ENCODE results near the gene WDR5.

WDR5 gene

GRCh38 chr9:134132208-134132870, 3.5 kb upstream of the WDR5 start:
- DNase-seq (ENCODE audit: low read depth), result no peak

DNA sequence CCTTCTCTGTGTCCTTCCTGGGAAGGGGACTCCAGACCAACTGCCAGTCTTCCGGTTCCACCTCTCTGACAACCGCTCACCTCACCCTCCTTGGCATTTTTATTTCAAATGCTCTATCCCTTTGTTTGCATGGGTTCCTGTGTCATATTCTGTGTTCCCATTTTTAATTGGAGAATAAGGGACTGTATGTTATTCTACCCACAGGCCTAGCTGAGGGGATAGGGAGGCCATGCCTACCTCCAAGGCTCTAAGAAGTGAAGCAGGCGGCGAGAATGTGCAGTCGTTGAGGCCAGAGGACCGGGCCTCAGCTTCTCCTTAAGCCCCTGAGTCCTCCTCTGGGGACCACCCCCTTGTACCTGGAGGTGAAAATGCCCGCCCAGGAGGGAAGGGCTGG, 936 bp upstream of the WDR5 start:
- DNase-seq (ENCODE audit: low read depth), result no peak

- no peak for DNase-seq (ENCODE audit: low read depth)
These were observed 475 bp downstream of the WDR5 start for GRCh38 chr9:134136118-134136995.

DNA sequence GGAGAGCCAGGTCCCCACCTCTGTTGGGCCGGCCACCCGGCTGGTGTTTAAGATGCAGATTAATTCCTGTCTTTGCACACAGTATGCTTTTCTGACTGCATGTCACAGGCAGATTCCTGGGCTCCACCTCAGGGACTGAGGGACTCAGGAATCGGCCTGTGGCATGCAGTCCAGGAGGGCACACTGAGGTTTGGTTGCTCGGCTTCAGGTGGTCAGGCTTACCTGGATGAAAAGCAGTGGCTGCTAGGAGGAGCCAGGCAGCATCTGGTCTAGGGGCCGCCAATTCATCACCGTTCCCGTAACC, 1.1 kb downstream of the WDR5 start:
- no peak for DNase-seq (ENCODE audit: low read depth)

DNA sequence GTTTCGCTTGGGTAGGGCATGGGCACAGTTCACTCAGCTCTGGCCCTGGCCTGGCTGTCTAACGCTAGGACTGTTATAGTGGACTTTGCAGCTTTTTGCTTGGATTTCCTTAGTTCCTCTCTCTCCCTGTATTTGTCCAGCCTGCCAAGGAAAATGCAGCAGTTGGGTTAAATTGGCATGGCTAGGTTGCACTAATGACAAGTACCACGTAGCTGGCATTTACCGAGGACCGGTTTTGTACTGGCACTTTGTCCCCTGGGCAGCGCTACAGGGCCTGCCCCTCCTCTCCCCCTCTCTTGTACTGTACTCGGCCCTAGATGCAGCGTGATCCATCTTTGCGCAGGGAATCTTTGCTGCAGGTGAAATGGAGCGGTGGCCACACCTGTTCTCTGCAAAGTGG, 2.4 kb downstream of the WDR5 start:
- DNase-seq (ENCODE audit: low read depth), result no peak

- DNase-seq (ENCODE audit: low read depth), result peak; percentile 34
These were observed 3.2 kb downstream of the WDR5 start for GRCh38 chr9:134139081-134139480.

DNA sequence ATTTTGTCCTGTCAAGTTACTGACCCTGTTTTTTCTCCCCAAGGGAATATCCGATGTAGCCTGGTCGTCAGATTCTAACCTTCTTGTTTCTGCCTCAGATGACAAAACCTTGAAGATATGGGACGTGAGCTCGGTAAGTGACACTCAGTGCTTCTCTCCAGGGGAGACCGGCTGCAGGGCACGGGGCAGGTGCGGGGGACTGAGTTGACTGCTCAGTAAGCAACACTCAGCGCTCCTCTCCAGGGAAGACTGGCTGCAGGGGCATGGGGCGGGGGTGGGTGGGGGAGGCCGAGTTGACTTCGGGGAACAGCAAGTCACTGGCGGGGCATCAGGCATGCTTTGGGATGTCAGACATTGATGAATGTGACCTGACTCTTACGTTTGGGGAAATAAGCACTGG, 6.0 kb downstream of the WDR5 start:
- no peak for DNase-seq (ENCODE audit: low read depth)

DNA sequence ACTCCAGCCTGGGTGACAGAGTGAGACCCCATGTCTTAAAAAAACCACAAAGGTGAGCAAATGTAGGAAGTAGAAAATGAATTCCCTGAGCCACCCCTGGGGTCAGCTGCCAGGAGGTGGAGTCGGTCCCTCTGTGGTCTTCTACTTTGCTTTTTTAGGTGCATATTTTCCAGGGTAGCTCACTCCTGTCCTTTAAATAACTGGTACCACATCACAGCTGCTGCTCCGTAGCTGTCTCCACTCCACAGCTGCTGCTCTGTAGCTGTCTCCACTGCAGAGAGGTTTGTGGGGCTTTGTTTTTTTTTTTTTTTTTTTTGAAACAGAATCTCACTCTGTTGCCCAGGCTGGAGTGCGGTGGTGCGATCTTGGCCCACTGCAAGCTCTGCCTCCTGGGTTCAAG, 8.9 kb downstream of the WDR5 start:
- no peak for DNase-seq (ENCODE audit: low read depth)

DNA sequence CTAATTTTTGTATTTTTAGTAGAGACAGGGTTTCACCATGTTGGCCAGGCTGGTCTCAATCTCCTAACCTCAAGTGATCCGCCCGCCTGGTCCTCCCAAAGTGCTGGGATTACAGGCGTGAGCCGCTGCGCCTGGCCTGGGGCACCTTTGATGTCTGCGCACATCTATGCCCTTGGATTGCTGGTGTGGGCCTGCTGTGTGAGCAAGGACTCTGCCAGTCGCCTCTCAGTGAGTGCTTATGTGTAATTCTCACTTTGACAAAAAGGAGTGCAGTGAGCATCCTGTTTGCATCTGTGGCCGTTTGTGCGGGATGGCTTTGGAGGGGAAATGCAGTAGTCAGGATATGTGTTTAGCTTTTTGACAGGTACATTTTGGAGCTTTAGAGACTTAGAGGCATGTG, 9.4 kb downstream of the WDR5 start:
- no peak for DNase-seq (ENCODE audit: low read depth)

DNA sequence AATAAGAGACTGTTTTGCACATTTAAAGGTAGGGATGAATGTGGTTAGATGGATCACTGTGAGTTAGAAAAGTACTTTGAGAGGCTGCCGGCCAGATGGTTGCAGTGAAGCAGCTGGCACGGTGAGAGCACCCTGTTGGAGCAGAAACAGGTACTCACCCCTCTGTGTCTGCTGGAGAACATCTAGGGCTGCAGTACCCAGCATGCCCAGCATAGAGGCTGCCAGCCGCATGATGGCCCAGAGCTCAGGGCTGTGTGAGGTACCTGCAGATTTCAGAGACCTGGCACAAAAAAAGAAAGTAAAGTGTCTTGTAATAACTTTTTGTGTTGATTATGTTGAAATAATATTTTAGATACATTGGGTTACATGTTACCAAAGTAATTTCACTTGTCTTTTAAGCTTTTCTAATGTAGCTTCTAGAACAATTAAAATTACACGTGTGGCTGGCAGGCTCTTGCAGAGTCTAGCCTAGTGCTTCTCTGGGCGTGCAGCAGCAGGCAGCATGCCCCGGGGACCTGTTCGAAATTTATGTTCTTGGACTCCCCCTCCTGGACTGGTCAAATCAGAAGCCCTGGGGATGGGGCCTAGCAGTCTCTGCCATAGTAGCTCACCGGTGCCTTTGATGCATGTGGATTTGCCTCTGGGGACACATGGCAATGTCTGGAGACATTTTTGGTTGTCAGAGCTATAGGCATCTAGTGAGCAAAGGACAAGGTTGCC, 11.1 kb downstream of the WDR5 start:
- DNase-seq (ENCODE audit: low read depth), result no peak

DNA sequence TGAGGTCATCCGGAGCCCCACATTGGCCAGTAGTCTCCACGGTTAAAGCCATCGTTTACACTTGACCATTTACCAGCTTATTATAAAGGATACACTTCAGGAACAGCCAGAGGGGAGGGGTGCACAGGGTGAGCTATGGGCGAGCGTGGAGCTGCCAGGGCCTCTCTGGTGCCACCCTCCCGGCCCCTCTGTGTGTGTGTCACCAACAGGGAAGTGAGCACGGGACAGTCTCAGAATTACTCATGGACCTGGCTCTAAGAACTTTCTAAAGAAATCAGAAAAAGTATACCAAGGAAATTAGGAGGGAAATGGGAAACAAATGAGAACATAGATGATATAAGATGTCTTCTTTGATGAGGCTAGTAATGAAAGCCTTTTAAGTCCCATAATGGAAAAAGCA, 13.5 kb downstream of the WDR5 start:
- no peak for DNase-seq (ENCODE audit: low read depth)

GRCh38 chr9:134150557-134151214, 14.8 kb downstream of the WDR5 start:
- DNase-seq (ENCODE audit: low read depth), result no peak

DNA sequence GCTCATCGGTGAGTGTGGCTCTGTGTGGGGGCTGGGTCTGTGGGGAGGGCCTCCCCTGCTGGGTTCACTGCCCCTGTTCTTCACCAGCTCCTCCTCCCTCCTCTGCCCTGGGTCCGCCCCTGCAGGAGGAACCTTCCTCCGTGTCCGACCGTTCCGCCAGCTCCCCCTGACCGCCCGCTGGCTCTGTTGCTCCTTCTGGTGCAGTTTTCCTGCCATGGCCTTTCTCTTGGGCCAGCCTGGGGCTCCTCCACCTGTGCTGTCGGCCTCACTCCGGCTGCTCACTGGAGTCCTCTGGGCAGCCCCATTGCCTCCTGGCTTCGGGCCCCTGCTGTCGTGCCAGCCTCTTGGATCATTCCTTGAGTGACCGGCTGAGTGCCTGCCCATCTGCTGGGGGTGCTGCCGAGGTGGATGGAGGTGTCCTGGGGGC, 16.2 kb downstream of the WDR5 start:
- no peak for DNase-seq (ENCODE audit: low read depth)

GRCh38 chr9:134152488-134152887, 16.6 kb downstream of the WDR5 start:
- DNase-seq (ENCODE audit: low read depth), result no peak

DNA sequence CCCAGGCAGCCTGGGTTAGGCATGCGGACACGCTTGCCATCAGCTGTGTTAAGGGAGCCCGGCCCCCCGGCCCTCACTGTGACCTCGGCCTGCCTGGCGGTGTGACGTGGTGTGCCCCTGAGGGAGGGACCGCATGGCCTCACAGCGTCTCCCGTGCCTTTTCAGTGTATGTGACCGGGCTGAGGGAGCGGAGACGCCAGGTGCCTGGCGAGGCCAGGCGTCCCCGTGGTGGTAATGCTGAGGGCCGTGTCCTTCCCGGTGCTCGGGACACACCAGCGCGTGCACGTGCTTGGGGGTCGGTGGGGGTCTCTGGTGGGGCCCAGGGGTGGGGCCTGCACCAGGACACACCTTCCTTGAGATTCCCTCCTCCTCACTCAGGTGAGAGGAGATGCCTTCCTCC, 17.6 kb downstream of the WDR5 start:
- DNase-seq (ENCODE audit: low read depth), result no peak

DNA sequence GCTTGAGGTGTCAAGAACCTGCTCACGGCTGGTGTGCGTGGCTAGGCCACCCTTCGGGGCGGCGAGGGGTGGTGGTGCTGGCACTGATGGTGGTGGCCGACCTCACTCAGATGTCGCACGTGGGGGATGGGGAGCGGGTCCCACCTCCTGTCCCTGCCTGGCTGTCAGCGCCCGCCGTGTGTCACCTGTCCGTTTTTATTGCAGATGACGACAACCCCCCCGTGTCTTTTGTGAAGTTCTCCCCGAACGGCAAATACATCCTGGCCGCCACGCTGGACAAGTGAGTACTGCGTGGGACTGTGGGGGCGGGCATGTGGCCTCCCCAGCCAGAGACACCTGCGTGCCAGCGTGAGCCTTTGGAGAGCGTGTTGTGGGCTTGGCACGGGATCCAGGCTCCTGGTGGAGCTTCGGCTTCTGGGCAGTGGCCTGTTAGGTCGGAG, 18.4 kb downstream of the WDR5 start:
- DNase-seq (ENCODE audit: low read depth), result no peak

- DNase-seq (ENCODE audit: low read depth), result no peak
These were observed 20.0 kb downstream of the WDR5 start for GRCh38 chr9:134155812-134156377.

DNA sequence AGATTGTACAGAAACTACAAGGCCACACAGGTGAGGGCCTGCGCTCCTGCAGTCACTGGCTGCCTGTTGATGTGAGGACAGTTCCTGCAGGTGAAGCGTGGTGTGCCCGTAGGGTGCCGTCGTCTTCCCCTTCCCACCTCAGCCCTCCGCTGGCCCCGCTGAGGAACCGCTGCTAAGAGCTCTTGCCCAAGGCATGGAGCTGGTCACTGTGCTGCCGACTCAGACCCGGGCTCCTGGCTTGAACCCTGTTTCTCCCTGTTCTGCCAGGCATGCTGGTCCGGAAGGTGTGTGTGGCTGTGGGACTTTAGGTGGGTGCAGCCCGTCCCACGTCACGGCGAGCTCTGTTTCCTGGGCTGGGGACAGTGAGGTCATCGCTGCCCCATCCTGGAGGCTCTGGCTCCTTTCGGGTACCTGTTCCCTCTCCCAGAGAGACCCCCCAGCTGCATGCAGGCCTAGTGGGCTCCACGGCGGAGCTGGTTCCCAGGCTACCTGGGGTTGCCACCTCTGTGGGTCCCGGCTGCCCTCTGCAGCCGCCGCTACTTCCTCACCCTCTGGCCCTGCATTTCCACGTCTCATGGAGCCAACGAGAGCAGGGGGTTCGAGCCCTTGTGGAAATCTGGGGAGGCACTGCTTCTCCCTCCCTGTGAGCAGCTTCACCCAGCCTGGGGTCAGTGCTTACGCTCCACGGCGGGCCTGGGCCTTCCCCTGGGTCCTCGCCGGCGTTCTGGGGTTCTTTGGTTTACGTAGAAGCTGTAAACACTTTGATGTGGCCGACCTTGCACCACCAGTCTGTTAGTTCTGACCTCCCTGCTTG, 20.9 kb downstream of the WDR5 start:
- DNase-seq (ENCODE audit: low read depth), result no peak

DNA sequence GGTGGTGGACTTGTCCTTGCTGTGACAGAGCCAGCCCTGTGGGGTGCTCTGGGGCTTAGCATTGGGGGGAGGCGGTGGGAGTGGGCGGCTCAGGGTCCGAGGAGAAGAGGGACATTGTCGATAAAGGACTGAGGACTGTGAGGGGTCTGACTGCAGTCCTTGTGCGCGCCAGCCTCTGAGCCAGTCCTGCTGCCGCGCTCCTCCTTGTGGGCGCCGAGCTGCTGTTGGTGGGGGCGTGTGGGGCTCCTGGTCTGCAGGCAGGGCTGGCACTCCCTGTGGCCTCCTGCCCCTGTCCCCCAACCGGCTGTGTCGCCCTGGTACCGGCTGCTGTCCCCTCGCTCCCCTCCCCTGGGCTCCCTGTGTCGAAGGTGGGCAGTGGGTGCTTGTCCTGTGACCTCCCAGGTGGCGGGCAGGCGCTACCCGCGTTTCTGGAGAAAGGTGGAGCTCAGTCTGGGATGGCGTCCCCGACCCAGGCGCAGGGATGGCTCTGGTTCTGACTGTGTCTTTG, 21.6 kb downstream of the WDR5 start:
- no peak for DNase-seq (ENCODE audit: low read depth)

GRCh38 chr9:134158242-134158641, 22.4 kb downstream of the WDR5 start:
- DNase-seq (ENCODE audit: low read depth), result no peak

DNA sequence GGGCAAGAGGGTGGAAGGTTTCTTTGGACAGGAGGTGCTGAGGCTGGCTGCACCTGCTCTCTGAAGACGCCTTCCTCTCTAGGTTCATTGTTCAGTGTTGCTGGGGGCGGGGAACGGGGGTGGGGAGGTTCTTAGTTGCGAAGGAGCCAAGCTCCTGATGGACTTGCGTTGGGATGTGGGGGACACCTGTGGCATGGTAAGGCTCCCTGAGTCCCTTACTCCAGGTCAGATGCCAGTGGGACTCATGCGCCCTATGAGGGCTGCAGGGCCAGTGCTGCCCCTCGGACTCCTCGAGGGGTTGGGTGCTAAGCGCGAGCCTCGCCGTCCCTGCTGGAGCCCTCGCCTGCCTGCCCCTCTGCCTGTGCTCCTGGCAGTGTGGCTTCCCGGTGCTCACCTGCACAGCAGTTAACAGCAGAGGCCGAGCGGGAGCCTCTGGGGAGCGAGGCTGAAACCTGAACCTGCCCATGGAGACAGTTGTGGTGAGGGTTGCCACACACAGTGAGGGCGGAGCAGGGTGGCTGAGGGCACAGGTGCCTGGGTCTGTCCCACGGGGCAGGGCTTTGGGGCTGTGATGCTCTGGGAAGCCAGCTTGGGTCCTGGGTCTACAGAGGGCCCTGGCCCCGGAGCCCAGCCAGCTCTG, 23.0 kb downstream of the WDR5 start:
- DNase-seq (ENCODE audit: low read depth), result no peak
